MM.1S (cell line): ENCODE measurements around the gene TMEFF1.
A peak's percentile ranks its signal among the peaks of the same experiment; 100 is the strongest.

ENCODE experiments used
- DNase-seq: peaks from one replicate; pipeline ENCODE4 v3.0.0-alpha.2; 2015
- H2AFZ ChIP-seq: fragments of 300-600 bp; sonication (generic); 2 replicates; pipeline ENCODE4 v1.6.0; 2016; ENCODE audit warnings: antibody characterized with exemption, low read length
- H3F3A ChIP-seq: fragments of 300-600 bp; sonication (generic); 2 replicates; pipeline ENCODE4 v1.6.1; 2016; ENCODE audit warnings: mild to moderate bottlenecking, antibody characterized with exemption, low read length, moderate library complexity, mixed read lengths; ENCODE audit not compliant: insufficient read depth
- H3K27ac ChIP-seq: fragments of 300-600 bp; sonication (generic); 2 replicates; pipeline ENCODE4 v1.5.1; 2016; ENCODE audit warnings: mild to moderate bottlenecking, low read length
- H3K27me3 ChIP-seq: fragments of 300-600 bp; sonication (generic); replicated peaks from 2 replicates; pipeline ENCODE4 v1.6.0; 2016; ENCODE audit warnings: low read length; ENCODE audit not compliant: insufficient read depth
- H3K36me3 ChIP-seq: fragments of 300-600 bp; sonication (generic); replicated peaks from 2 replicates; pipeline ENCODE4 v1.6.1; 2016; ENCODE audit warnings: mild to moderate bottlenecking, low read length, mixed read lengths; ENCODE audit not compliant: insufficient read depth
- H3K4me1 ChIP-seq: fragments of 300-600 bp; sonication (generic); 2 replicates; pipeline ENCODE4 v1.6.1; 2016; ENCODE audit warnings: low read length, mixed read lengths
- H3K4me2 ChIP-seq: fragments of 300-600 bp; sonication (generic); 2 replicates; pipeline ENCODE4 v1.6.0; 2016; ENCODE audit warnings: low read depth, low read length
- H3K4me3 ChIP-seq: fragments of 300-600 bp; sonication (generic); 2 replicates; pipeline ENCODE4 v1.5.1; 2016; ENCODE audit warnings: low read length, mixed read lengths
- H3K79me2 ChIP-seq: fragments of 300-600 bp; sonication (generic); 2 replicates; pipeline ENCODE4 v1.6.1; 2016; ENCODE audit warnings: mixed run types, low read length, mixed read lengths
- H3K9ac ChIP-seq: fragments of 300-600 bp; sonication (generic); 2 replicates; pipeline ENCODE4 v1.6.1; 2016; ENCODE audit warnings: low read length, mixed read lengths
- H3K9me2 ChIP-seq: fragments of 300-600 bp; sonication (generic); replicated peaks from 2 replicates; pipeline ENCODE4 v1.6.1; 2016; ENCODE audit warnings: mild to moderate bottlenecking, low read length, mixed read lengths; ENCODE audit not compliant: insufficient read depth
- H3K9me3 ChIP-seq: fragments of 300-600 bp; sonication (generic); replicated peaks from 2 replicates; pipeline ENCODE4 v1.6.1; 2016; ENCODE audit warnings: mild to moderate bottlenecking, low read length, mixed read lengths; ENCODE audit not compliant: insufficient read depth
- H4K20me1 ChIP-seq: fragments of 300-600 bp; sonication (generic); 2 replicates; pipeline ENCODE4 v1.6.1; 2016; ENCODE audit warnings: mild to moderate bottlenecking, low read length, moderate library complexity, mixed read lengths; ENCODE audit not compliant: insufficient read depth
- EZH2 ChIP-seq: fragments of 300-600 bp; sonication (generic); optimal IDR thresholded peaks from 2 replicates; pipeline ENCODE3; 2017; ENCODE audit warnings: low read depth, mild to moderate bottlenecking, antibody characterized with exemption, low read length, mixed read lengths
- EZH2phosphoT487 ChIP-seq: fragments of 300-600 bp; sonication (generic); IDR thresholded peaks from 2 replicates; pipeline ENCODE4 v1.6.1; 2018; ENCODE audit warnings: antibody characterized with exemption, low read length
- TF ChIP-seq, protein P1 (sequence below): fragments of 300-600 bp; sonication (generic); IDR thresholded peaks from 2 replicates; pipeline ENCODE4 v1.5.1; 2016; ENCODE audit warnings: antibody characterized with exemption, low read length, mixed read lengths

The TMEFF1 gene

DNA sequence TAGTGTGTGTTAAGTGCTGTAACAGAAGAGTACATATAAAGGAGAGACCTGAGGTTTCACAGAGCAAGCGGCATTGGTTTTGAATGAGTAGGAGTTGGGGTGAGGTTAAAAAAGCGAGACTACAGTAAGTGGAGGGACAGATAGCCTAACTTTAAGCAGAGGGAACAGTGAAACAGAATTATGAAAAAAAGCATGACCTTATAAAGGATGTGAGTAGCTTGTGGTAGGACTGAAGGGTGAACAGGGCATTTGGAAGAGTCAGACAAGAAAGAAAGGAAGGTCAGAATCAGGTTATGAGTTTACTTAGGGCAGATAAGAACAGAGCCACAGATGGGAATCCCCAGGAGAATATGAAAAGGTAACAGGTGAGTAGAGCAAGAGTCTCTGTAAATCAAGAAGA is 23.5 kb upstream of the TMEFF1 start:
- H3K36me3 ChIP-seq: no peaks in the 10 kb centered on the region
- no peaks in the 10 kb centered on the region for H4K20me1 ChIP-seq
- H3K4me1 ChIP-seq: peaks cover 54% of the 10 kb centered on the region
- peak overlapping the region; percentile 74 for H3K27ac ChIP-seq
- TF ChIP-seq EZH2 (no peak), EZH2phosphoT487 (no peak)
- TF ChIP-seq, protein P1, sequence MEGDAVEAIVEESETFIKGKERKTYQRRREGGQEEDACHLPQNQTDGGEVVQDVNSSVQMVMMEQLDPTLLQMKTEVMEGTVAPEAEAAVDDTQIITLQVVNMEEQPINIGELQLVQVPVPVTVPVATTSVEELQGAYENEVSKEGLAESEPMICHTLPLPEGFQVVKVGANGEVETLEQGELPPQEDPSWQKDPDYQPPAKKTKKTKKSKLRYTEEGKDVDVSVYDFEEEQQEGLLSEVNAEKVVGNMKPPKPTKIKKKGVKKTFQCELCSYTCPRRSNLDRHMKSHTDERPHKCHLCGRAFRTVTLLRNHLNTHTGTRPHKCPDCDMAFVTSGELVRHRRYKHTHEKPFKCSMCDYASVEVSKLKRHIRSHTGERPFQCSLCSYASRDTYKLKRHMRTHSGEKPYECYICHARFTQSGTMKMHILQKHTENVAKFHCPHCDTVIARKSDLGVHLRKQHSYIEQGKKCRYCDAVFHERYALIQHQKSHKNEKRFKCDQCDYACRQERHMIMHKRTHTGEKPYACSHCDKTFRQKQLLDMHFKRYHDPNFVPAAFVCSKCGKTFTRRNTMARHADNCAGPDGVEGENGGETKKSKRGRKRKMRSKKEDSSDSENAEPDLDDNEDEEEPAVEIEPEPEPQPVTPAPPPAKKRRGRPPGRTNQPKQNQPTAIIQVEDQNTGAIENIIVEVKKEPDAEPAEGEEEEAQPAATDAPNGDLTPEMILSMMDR: no peak
- H3K9me2 ChIP-seq: no peaks in the 10 kb centered on the region
- H3K9me3 ChIP-seq: no peaks in the 10 kb centered on the region
- H3K27me3 ChIP-seq: no peaks in the 10 kb centered on the region
- peak overlapping the region; percentile 14; the same call in 1 of the 2 replicates for H3K9ac ChIP-seq
- peak overlapping the region; percentile 20 for H3K4me3 ChIP-seq
- peak; percentile 78 for DNase-seq
- 0 out of 2 replicates have a peak, but pooled peaks cover 3% of the 10 kb centered on the region for H3K79me2 ChIP-seq
- peak overlapping the region; percentile 69 for H3K4me2 ChIP-seq
- no peak overlapping the region for H2AFZ ChIP-seq
- H3F3A ChIP-seq: peaks cover 32% of the 10 kb centered on the region

DNA sequence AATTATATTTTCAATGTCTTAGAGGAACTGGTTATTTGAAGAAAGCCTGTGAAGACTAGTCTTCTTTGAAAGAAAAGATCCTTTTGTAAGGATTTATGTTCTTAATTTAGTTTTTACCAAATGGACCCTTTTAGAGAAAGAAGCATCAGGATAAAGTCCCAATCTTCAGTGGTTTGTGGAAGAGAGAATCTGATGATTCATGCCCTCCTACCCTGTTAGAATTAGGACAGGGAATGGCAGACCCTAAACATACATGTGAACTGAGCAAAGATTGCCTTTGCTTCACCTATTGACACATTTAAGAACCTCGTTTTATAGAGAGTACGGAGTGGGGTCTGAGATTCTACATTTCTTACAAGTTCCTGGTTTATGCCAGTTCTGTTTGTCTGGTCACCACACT is 20.1 kb upstream of the TMEFF1 start:
- Histone ChIP-seq H3K9ac (no peak overlapping the region), H3K79me2 (no peaks in the 10 kb centered on the region), H3K4me3 (no peak overlapping the region), H3K27ac (no peak overlapping the region), H3K36me3 (no peaks in the 10 kb centered on the region), H3K4me2 (no peak overlapping the region), H3K9me2 (no peaks in the 10 kb centered on the region), H2AFZ (no peak overlapping the region), H3K9me3 (no peaks in the 10 kb centered on the region), H3K27me3 (no peaks in the 10 kb centered on the region), H3F3A (peaks cover 25% of the 10 kb centered on the region), H3K4me1 (peaks cover 30% of the 10 kb centered on the region), H4K20me1 (no peaks in the 10 kb centered on the region)
- no peak for TF ChIP-seq EZH2phosphoT487
- TF ChIP-seq, protein P1: no peak
- TF ChIP-seq EZH2: no peak
- no peak for DNase-seq

DNA sequence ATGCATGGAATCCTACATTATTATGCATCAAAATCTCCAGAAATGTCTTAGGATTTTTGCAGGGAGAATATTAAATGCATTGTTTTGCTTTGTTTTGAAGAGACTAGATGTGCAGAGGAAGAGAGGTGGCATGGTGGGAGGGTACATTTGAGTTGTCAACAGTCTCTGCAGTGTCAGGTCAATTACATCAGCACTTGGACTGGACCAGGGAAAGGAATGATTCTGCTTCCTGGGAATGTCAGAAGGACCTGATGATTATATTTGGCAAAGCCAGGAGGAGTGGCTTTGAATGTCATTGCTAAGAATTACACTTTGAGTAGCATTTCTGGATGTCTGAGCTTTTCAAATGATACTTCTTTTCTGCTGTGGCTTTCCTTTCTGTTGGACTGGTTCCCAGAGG is 17.5 kb upstream of the TMEFF1 start:
- no peaks in the 10 kb centered on the region for H3K36me3 ChIP-seq
- H3K79me2 ChIP-seq: no peaks in the 10 kb centered on the region
- no peaks in the 10 kb centered on the region for H3F3A ChIP-seq
- no peaks in the 10 kb centered on the region for H3K9me3 ChIP-seq
- H3K9me2 ChIP-seq: no peaks in the 10 kb centered on the region
- H3K4me2 ChIP-seq: no peak overlapping the region
- no peak overlapping the region for H3K4me3 ChIP-seq
- H2AFZ ChIP-seq: no peak overlapping the region
- H3K9ac ChIP-seq: no peak overlapping the region
- peaks cover 5% of the 10 kb centered on the region for H3K4me1 ChIP-seq
- H3K27me3 ChIP-seq: no peaks in the 10 kb centered on the region
- TF ChIP-seq EZH2 (no peak), EZH2phosphoT487 (no peak)
- DNase-seq: no peak
- H4K20me1 ChIP-seq: no peaks in the 10 kb centered on the region
- no peak overlapping the region for H3K27ac ChIP-seq

DNA sequence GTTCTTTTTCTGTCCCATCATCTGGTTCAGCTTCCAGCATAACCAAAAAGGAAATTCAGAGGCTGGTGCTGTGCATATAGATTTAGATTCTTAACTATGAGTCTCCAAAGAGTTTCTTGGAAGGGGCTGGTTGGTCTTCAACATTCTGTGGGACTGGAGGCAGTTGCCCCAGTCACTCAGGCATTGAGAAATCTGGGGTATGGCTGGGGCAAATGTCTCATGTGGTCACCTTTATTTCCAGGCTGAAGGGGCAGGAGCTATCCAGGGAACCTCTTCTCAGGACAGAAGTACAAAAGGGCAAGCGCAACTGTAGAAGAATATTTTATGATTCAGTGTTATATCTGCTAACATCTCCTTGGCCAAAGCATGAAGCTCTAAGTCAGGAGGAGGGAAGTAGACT is 15.4 kb upstream of the TMEFF1 start:
- Histone ChIP-seq H4K20me1 (no peaks in the 10 kb centered on the region), H3K27me3 (no peaks in the 10 kb centered on the region), H3K79me2 (no peaks in the 10 kb centered on the region), H3K9ac (no peak overlapping the region), H3F3A (no peaks in the 10 kb centered on the region), H3K4me3 (no peak overlapping the region), H3K36me3 (no peaks in the 10 kb centered on the region), H3K27ac (no peak overlapping the region), H3K9me2 (no peaks in the 10 kb centered on the region), H3K4me1 (no peaks in the 10 kb centered on the region), H3K9me3 (no peaks in the 10 kb centered on the region), H3K4me2 (no peak overlapping the region), H2AFZ (no peak overlapping the region)
- TF ChIP-seq EZH2 (no peak), EZH2phosphoT487 (no peak)
- TF ChIP-seq, protein P1: no peak
- DNase-seq: no peak
